HEK293 (cell line): Measurements from ENCODE around the gene PFN2.

Experiments
- CTCF ChIA-PET: fragments of 350-600 bp; formaldehyde crosslinking; extraction: SDS; loops from one replicate; lab custom pipeline; 2021; ENCODE audit warnings: antibody characterized with exemption; lab: Yijun Ruan, JAX
- POLR2A ChIA-PET: fragments of 300-600 bp; formaldehyde crosslinking; extraction: SDS; loops from one replicate; lab custom pipeline; 2020; ENCODE audit warnings: antibody characterized with exemption, inconsistent platforms; lab: Yijun Ruan, JAX
- H3K27ac ChIP-seq: fragments of 200-500 bp; sonication (Bioruptor generic); 2 replicates; pipeline ENCODE4 v1.5.1; 2014; ENCODE audit warnings: low read depth, low read length, control low read depth, inconsistent platforms; ENCODE audit errors: extremely low read depth
- H3K36me3 ChIP-seq, 2 experiments: fragments of 200-500 bp in 1 of 2; sonication (Bioruptor generic) in 1 of 2; 1 replicate in 1 of 2; 2 replicates in 1 of 2; pipeline ENCODE4 v1.5.1; 2014 to 2017; ENCODE audit warnings: inconsistent platforms in 2 of 2, low read length in 2 of 2; ENCODE audit not compliant: control insufficient read depth in 2 of 2, insufficient read depth in 1 of 2
- H3K4me1 ChIP-seq: fragments of 200-500 bp; sonication (Bioruptor generic); 2 replicates; pipeline ENCODE4 v1.5.1; 2014; ENCODE audit warnings: mild to moderate bottlenecking, low read length, inconsistent platforms; ENCODE audit not compliant: control insufficient read depth, insufficient read depth
- H3K4me3 ChIP-seq: 2 replicates; pipeline ENCODE4 v1.5.1; 2011; ENCODE audit warnings: low read depth, mild to moderate bottlenecking, control low read depth, low read length, moderate library complexity
- H3K9me3 ChIP-seq: fragments of 200-500 bp; sonication (Bioruptor generic); 2 replicates; pipeline ENCODE4 v1.5.1; 2014; ENCODE audit warnings: low read depth, low read length, inconsistent platforms; ENCODE audit not compliant: control insufficient read depth, insufficient read depth
- EGR2 ChIP-seq: fragments of 450-650 bp; formaldehyde crosslinking; IDR thresholded peaks from 2 replicates; pipeline ENCODE4 v1.5.1; 2016; ENCODE audit warnings: low read depth, missing biosample characterization, missing genetic modification characterization
- HOXC10 ChIP-seq: sonication (generic); formaldehyde crosslinking; IDR thresholded peaks from 2 replicates; pipeline ENCODE4 v1.8.1; 2023; ENCODE audit warnings: mild to moderate bottlenecking, missing genetic modification reagents
- PRDM6 ChIP-seq: fragments of 450-650 bp; formaldehyde crosslinking; IDR thresholded peaks from 2 replicates; pipeline ENCODE4 v1.5.1; 2017; ENCODE audit warnings: missing biosample characterization, missing genetic modification characterization
- SCRT2 ChIP-seq: fragments of 450-650 bp; formaldehyde crosslinking; IDR thresholded peaks from 2 replicates; pipeline ENCODE4 v1.5.1; 2016; ENCODE audit warnings: missing biosample characterization, missing genetic modification characterization
- SP2 ChIP-seq: fragments of 450-650 bp; formaldehyde crosslinking; IDR thresholded peaks from 2 replicates; pipeline ENCODE4 v1.5.1; 2016; ENCODE audit warnings: missing biosample characterization, missing genetic modification characterization
- ZBTB1 ChIP-seq: fragments of 450-650 bp; formaldehyde crosslinking; IDR thresholded peaks from 2 replicates; pipeline ENCODE4 v1.5.1; 2016; ENCODE audit warnings: missing biosample characterization, missing genetic modification characterization
- ZBTB20 ChIP-seq: fragments of 450-650 bp; formaldehyde crosslinking; IDR thresholded peaks from 2 replicates; pipeline ENCODE4 v1.5.1; 2016; ENCODE audit warnings: missing biosample characterization, missing genetic modification characterization
- ZBTB7A ChIP-seq: fragments of 450-650 bp; formaldehyde crosslinking; IDR thresholded peaks from 2 replicates; pipeline ENCODE4 v1.5.1; 2016; ENCODE audit warnings: low read depth, missing biosample characterization, missing genetic modification characterization
- ZNF157 ChIP-seq: fragments of 450-650 bp; formaldehyde crosslinking; IDR thresholded peaks from 2 replicates; pipeline ENCODE4 v1.5.1; 2016; ENCODE audit warnings: missing biosample characterization, missing genetic modification characterization
- ZNF214 ChIP-seq: fragments of 450-650 bp; formaldehyde crosslinking; IDR thresholded peaks from 2 replicates; pipeline ENCODE4 v1.5.1; 2017; ENCODE audit warnings: missing biosample characterization, mild to moderate bottlenecking, missing genetic modification characterization, borderline replicate concordance
- ZNF24 ChIP-seq: fragments of 450-650 bp; formaldehyde crosslinking; IDR thresholded peaks from 2 replicates; pipeline ENCODE4 v1.5.1; 2016; ENCODE audit warnings: missing biosample characterization, missing genetic modification characterization
- ZNF248 ChIP-seq: fragments of 450-650 bp; formaldehyde crosslinking; IDR thresholded peaks from 2 replicates; pipeline ENCODE4 v1.5.1; 2017; ENCODE audit warnings: missing biosample characterization, missing genetic modification characterization
- ZNF302 ChIP-seq: fragments of 450-650 bp; formaldehyde crosslinking; IDR thresholded peaks from 2 replicates; pipeline ENCODE4 v1.5.1; 2016; ENCODE audit warnings: missing biosample characterization, missing genetic modification characterization, low read depth
- ZNF335 ChIP-seq: fragments of 450-650 bp; formaldehyde crosslinking; conservative IDR thresholded peaks from 2 replicates; pipeline ENCODE4 v1.5.1; 2016; ENCODE audit warnings: missing biosample characterization, missing genetic modification characterization
- ZNF423 ChIP-seq: fragments of 450-650 bp; formaldehyde crosslinking; IDR thresholded peaks from 2 replicates; pipeline ENCODE4 v1.5.1; 2016; ENCODE audit warnings: missing biosample characterization, missing genetic modification characterization
- ZNF48 ChIP-seq: fragments of 450-650 bp; formaldehyde crosslinking; IDR thresholded peaks from 2 replicates; pipeline ENCODE4 v1.5.1; 2016; ENCODE audit warnings: missing biosample characterization, missing genetic modification characterization
- ZNF510 ChIP-seq: fragments of 450-650 bp; formaldehyde crosslinking; IDR thresholded peaks from 2 replicates; pipeline ENCODE4 v1.5.1; 2018; ENCODE audit warnings: mild to moderate bottlenecking, missing genetic modification characterization, missing biosample characterization; ENCODE audit not compliant: insufficient replicate concordance
- ZNF610 ChIP-seq: fragments of 450-650 bp; formaldehyde crosslinking; IDR thresholded peaks from 2 replicates; pipeline ENCODE4 v1.5.1; 2016; ENCODE audit warnings: missing biosample characterization, missing genetic modification characterization, borderline replicate concordance
- ZNF623 ChIP-seq: fragments of 450-650 bp; formaldehyde crosslinking; IDR thresholded peaks from 2 replicates; pipeline ENCODE4 v1.5.1; 2016; ENCODE audit warnings: missing biosample characterization, missing genetic modification characterization
- ZNF626 ChIP-seq: fragments of 450-650 bp; sonication (Bioruptor Pico); formaldehyde crosslinking; IDR thresholded peaks from 2 replicates; pipeline ENCODE4 v1.5.1; 2018; ENCODE audit warnings: missing biosample characterization, missing genetic modification characterization, inconsistent platforms
- ZNF768 ChIP-seq: fragments of 450-650 bp; formaldehyde crosslinking; IDR thresholded peaks from 2 replicates; pipeline ENCODE4 v1.5.1; 2018; ENCODE audit warnings: missing biosample characterization, mild to moderate bottlenecking, missing genetic modification characterization
- TF ChIP-seq, protein P1 (sequence below): fragments of 450-650 bp; formaldehyde crosslinking; IDR thresholded peaks from 2 replicates; pipeline ENCODE4 v1.5.1; 2016; ENCODE audit warnings: missing biosample characterization, missing genetic modification characterization
- TF ChIP-seq, protein P2 (sequence below): fragments of 450-650 bp; IDR thresholded peaks from 2 replicates; pipeline ENCODE4 v1.5.1; 2018; ENCODE audit warnings: missing biosample characterization, mild to moderate bottlenecking, missing genetic modification characterization
- TF ChIP-seq, protein P3 (sequence below): fragments of 450-650 bp; formaldehyde crosslinking; IDR thresholded peaks from 2 replicates; pipeline ENCODE4 v1.5.1; 2016; ENCODE audit warnings: missing biosample characterization, missing genetic modification characterization

Gene PFN2

DNA sequence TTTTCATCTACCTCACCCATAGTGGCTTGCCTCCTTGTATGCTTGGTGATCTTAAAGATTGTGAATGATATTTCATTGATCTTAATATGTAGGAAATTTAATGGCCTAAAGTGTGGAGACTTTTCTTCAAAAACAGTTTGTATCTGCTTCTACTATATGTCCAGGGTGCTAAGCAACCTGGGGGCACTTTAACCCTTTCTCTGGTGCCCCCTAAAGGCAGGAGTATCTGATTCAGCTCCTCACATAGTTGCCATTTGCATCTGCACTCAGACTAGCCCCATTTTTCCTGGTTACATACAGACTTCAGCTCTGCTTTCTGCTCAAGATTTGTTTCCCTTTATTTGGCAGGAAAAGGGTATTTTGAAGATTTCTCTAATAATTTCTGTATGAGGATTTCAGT is 5.2 kb upstream of the PFN2 start:
- H3K4me3 ChIP-seq, result no peak overlapping the region
- POLR2A ChIA-PET, result no interaction called here
- no peaks in the 10 kb centered on the region for H3K9me3 ChIP-seq
- no peak for TF ChIP-seq ZNF24 (tag by site-specific recombination)
- TF ChIP-seq ZNF626 (tag by site-specific recombination), result no peak
- no peak for TF ChIP-seq ZNF48 (tag by site-specific recombination)
- TF ChIP-seq ZNF335 (tag by site-specific recombination), result no peak
- TF ChIP-seq SP2, result no peak
- TF ChIP-seq ZNF248 (tag by site-specific recombination), result no peak
- TF ChIP-seq, protein P1, sequence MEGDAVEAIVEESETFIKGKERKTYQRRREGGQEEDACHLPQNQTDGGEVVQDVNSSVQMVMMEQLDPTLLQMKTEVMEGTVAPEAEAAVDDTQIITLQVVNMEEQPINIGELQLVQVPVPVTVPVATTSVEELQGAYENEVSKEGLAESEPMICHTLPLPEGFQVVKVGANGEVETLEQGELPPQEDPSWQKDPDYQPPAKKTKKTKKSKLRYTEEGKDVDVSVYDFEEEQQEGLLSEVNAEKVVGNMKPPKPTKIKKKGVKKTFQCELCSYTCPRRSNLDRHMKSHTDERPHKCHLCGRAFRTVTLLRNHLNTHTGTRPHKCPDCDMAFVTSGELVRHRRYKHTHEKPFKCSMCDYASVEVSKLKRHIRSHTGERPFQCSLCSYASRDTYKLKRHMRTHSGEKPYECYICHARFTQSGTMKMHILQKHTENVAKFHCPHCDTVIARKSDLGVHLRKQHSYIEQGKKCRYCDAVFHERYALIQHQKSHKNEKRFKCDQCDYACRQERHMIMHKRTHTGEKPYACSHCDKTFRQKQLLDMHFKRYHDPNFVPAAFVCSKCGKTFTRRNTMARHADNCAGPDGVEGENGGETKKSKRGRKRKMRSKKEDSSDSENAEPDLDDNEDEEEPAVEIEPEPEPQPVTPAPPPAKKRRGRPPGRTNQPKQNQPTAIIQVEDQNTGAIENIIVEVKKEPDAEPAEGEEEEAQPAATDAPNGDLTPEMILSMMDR (tag by site-specific recombination), result no peak
- no peak for TF ChIP-seq PRDM6 (tag by site-specific recombination)
- no peak for TF ChIP-seq ZBTB1 (tag by site-specific recombination)
- no peak for TF ChIP-seq ZNF623
- TF ChIP-seq ZNF214 (tag by site-specific recombination), result no peak
- no peak for TF ChIP-seq ZNF510 (tag by site-specific recombination)
- no peak for TF ChIP-seq ZNF423 (tag by site-specific recombination)
- H3K4me1 ChIP-seq, result peaks cover 3% of the 10 kb centered on the region; the same call in 1 of the 2 replicates
- H3K27ac ChIP-seq, result no peak overlapping the region
- CTCF ChIA-PET, result no interaction called here
- H3K36me3 ChIP-seq, result no peaks in the 10 kb centered on the region

DNA sequence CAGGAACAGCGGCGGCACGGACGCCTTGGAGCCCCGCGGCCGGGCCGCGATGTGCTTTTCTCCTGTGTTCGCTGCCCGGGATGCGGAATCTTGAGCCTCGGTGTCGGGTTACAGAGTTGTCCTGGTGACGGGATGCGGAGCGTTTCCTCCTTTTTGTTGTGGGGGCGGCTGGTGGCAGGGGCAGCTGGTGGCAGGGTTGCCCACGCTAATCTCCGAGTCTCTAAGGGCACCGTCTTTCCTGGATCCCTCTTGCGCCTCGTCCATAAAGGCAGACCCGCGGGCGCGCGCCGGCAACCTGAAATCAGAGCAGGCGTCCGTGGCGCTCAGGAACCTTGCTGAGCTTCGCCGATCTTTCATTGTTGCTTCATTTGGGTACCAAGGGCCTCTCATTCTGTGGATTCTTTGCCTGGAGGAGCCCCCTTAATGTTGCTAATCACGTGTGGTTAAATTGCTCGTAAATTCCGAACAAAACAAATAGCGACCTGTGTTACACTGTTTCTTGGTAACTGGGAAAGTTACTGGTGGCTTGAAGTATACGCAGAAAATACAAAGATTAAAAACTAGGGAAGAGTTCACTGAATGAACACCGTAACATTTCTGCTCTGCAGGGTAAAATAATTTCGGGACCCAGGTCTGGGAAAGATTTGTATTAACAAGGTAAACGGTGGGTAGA is 844 bp upstream of the PFN2 start:
- H3K36me3 ChIP-seq, result peaks cover 0 to 10% of the 10 kb centered on the region in 2 experiments; a peak in 2 of 3 replicates
- peak overlapping the region; percentile 94 for H3K4me3 ChIP-seq
- peak overlapping the region; percentile 93 for H3K27ac ChIP-seq
- no peaks in the 10 kb centered on the region for H3K4me1 ChIP-seq
- ChIA-PET CTCF (interaction anchor here (1.2 to 1.6 kb wide), 3 partner anchors 35 to 248 kb away, joined by 5 to 8 read pairs (median 5); no protein-coding TSS in a partner anchor), POLR2A (interaction anchor here (0.7 to 1.4 kb wide), 2 partner anchors 245 to 248 kb away, joined by 3 read pairs; no protein-coding TSS in a partner anchor)
- no peaks in the 10 kb centered on the region for H3K9me3 ChIP-seq
- TF ChIP-seq, protein P2, sequence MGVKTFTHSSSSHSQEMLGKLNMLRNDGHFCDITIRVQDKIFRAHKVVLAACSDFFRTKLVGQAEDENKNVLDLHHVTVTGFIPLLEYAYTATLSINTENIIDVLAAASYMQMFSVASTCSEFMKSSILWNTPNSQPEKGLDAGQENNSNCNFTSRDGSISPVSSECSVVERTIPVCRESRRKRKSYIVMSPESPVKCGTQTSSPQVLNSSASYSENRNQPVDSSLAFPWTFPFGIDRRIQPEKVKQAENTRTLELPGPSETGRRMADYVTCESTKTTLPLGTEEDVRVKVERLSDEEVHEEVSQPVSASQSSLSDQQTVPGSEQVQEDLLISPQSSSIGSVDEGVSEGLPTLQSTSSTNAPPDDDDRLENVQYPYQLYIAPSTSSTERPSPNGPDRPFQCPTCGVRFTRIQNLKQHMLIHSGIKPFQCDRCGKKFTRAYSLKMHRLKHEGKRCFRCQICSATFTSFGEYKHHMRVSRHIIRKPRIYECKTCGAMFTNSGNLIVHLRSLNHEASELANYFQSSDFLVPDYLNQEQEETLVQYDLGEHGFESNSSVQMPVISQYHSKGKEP (tag by site-specific recombination), result no peak
- TF ChIP-seq ZNF302, result no peak
- TF ChIP-seq ZNF157 (tag by site-specific recombination), result no peak
- TF ChIP-seq, protein P1 (tag by site-specific recombination), result no peak
- TF ChIP-seq EGR2 (tag by site-specific recombination), result peak; percentile 77
- TF ChIP-seq ZNF768 (tag by site-specific recombination), result peak; percentile 6; the same call in 1 of the 2 replicates
- TF ChIP-seq, protein P3, sequence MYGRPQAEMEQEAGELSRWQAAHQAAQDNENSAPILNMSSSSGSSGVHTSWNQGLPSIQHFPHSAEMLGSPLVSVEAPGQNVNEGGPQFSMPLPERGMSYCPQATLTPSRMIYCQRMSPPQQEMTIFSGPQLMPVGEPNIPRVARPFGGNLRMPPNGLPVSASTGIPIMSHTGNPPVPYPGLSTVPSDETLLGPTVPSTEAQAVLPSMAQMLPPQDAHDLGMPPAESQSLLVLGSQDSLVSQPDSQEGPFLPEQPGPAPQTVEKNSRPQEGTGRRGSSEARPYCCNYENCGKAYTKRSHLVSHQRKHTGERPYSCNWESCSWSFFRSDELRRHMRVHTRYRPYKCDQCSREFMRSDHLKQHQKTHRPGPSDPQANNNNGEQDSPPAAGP (tag by site-specific recombination), result no peak
- no peak for TF ChIP-seq ZBTB7A
- TF ChIP-seq HOXC10, result no peak
- peak; percentile 83; the same call in 1 of the 2 replicates for TF ChIP-seq ZBTB20
- no peak for TF ChIP-seq SCRT2 (tag by site-specific recombination)
- TF ChIP-seq ZNF610 (tag by site-specific recombination), result peak; percentile 58; the same call in 1 of the 2 replicates
